HepG2 (cell line): ENCODE results near the gene WDR93. TPM values are rescaled to one million over a fixed set of nuclear protein-coding genes. Genes with fewer than 3 reads are reported as not detected.

ENCODE experiments used
- ATAC-seq: fragments of 200-7000 bp; cut with Tn5 transposase; 3 replicates; pipeline ENCODE4 v1.9.1; 2020; ENCODE audit warnings: mild to moderate bottlenecking, moderate library complexity
- BruUV-seq: library from RNA; stranded (reverse); fragments of 400-500 nt; replicated peaks from 2 replicates; lab custom pipeline; 2021; lab: Mats Ljungman, UMichigan
- CTCF ChIA-PET: fragments of 300-600 bp; formaldehyde crosslinking; extraction: SDS; loops from one replicate; lab custom pipeline; 2021; ENCODE audit warnings: low total read pairs, inconsistent platforms, low intra/inter-chr PET ratio; lab: Yijun Ruan, JAX
- POLR2A ChIA-PET: fragments of 350-600 bp; sonication (Branson Sonifier 250); formaldehyde crosslinking; loops from one replicate; lab custom pipeline; 2020; ENCODE audit warnings: antibody characterized with exemption, inconsistent platforms; lab: Yijun Ruan, JAX
- DNase-seq: peaks from one replicate; pipeline ENCODE4 v3.0.0-alpha.2; 2015; ENCODE audit warnings: low spot score
- FAIRE-seq: peaks from 3 replicates; lab custom pipeline; 2011; peaks lifted over from hg19 to GRCh38; lab: Jason Lieb, UNC
- H2AFZ ChIP-seq: one replicate; pipeline ENCODE4 v1.6.1; 2011; ENCODE audit warnings: low read length, inconsistent platforms
- H3K27ac ChIP-seq: fragments of 300-600 bp; 3 replicates; pipeline ENCODE4 v1.8.0; 2011; ENCODE audit warnings: mixed run types, mild to moderate bottlenecking, mixed read lengths, low read length, inconsistent platforms; ENCODE audit not compliant: insufficient read depth; ENCODE audit errors: extremely low read length
- H3K27me3 ChIP-seq, 2 experiments: fragments of 200-600 bp in 1 of 2; 2 replicates in 1 of 2; 3 replicates in 1 of 2; pipeline versions ENCODE4 v1.6.0 to v1.8.0; 2011; ENCODE audit warnings: low read length in 2 of 2, mild to moderate bottlenecking in 2 of 2, moderate library complexity in 2 of 2, inconsistent platforms in 1 of 2; ENCODE audit not compliant: insufficient read depth in 2 of 2, control insufficient read depth in 1 of 2
- H3K36me3 ChIP-seq, 2 experiments: fragments of 200-600 bp in 1 of 2; replicated peaks in 1 of 2; 2 replicates in 1 of 2; 3 replicates in 1 of 2; pipeline versions ENCODE4 v1.5.1 to v1.8.0; 2011; ENCODE audit warnings: low read length in 2 of 2, inconsistent platforms in 1 of 2; ENCODE audit not compliant: insufficient read depth in 2 of 2, control insufficient read depth in 1 of 2
- H3K4me1 ChIP-seq: 2 replicates; pipeline ENCODE4 v1.5.1; 2012; ENCODE audit warnings: low read length, inconsistent platforms; ENCODE audit not compliant: insufficient read depth
- H3K4me2 ChIP-seq: 2 replicates; pipeline ENCODE4 v1.6.0; 2011; ENCODE audit warnings: low read depth, low read length, inconsistent platforms
- H3K4me3 ChIP-seq, 3 experiments: fragments of 200-600 bp in 1 of 3; sonication (generic), shearing (Covaris generic) in 1 of 3; replicated peaks in 1 of 3; 2 replicates each; pipeline ENCODE4 v1.5.1; 2011 to 2016; ENCODE audit warnings: low read length in 3 of 3, inconsistent platforms in 2 of 3, low read depth in 2 of 3, mild to moderate bottlenecking in 2 of 3, control low read depth in 1 of 3, mixed read lengths in 1 of 3; ENCODE audit not compliant: insufficient read depth in 1 of 3
- H3K79me2 ChIP-seq: one replicate; pipeline ENCODE4 v1.6.1; 2011; ENCODE audit warnings: low read length, inconsistent platforms; ENCODE audit not compliant: insufficient read depth
- H3K9ac ChIP-seq: 2 replicates; pipeline ENCODE4 v1.6.0; 2011; ENCODE audit warnings: mild to moderate bottlenecking, low read depth, low read length, inconsistent platforms; ENCODE audit not compliant: insufficient read depth
- H3K9me3 ChIP-seq: 2 replicates; pipeline ENCODE4 v1.5.1; 2012; ENCODE audit warnings: mild to moderate bottlenecking, low read length
- H4K20me1 ChIP-seq: 2 replicates; pipeline ENCODE4 v1.6.0; 2011; ENCODE audit warnings: inconsistent platforms, mild to moderate bottlenecking, low read length, moderate library complexity; ENCODE audit not compliant: insufficient read depth
- CBX2 ChIP-seq, 2 experiments: fragments of 200-600 bp in 1 of 2; sonication (generic); formaldehyde crosslinking in 1 of 2; IDR thresholded peaks; 2 replicates each; pipeline versions ENCODE4 v1.7.0 to v1.8.1; 2018 to 2022; ENCODE audit warnings: low read depth in 2 of 2, low read length in 1 of 2, mild to moderate bottlenecking in 1 of 2, missing genetic modification reagents in 1 of 2
- GPN1 ChIP-seq: sonication (generic); formaldehyde crosslinking; IDR thresholded peaks from 2 replicates; pipeline ENCODE4 v1.5.1; 2020; ENCODE audit warnings: missing genetic modification reagents, borderline replicate concordance
- HOXA5 ChIP-seq: sonication (generic); formaldehyde crosslinking; IDR thresholded peaks from 2 replicates; pipeline ENCODE4 v1.4.0; 2020; ENCODE audit warnings: missing genetic modification reagents
- KLF12 ChIP-seq: sonication (generic); formaldehyde crosslinking; IDR thresholded peaks from 2 replicates; pipeline ENCODE4 v1.4.0; 2020; ENCODE audit warnings: missing genetic modification reagents, borderline replicate concordance
- KMT2A ChIP-seq: sonication (generic); formaldehyde crosslinking; IDR thresholded peaks from 2 replicates; pipeline ENCODE4 v1.4.0; 2020; ENCODE audit warnings: missing genetic modification reagents
- MTERF4 ChIP-seq: sonication (generic); formaldehyde crosslinking; IDR thresholded peaks from 2 replicates; pipeline ENCODE4 v1.8.0; 2023; ENCODE audit warnings: mild to moderate bottlenecking, missing genetic modification reagents
- NR2C2 ChIP-seq: sonication (generic); formaldehyde crosslinking; IDR thresholded peaks from 2 replicates; pipeline ENCODE4 v1.4.0; 2020; ENCODE audit warnings: missing genetic modification reagents, mild to moderate bottlenecking, moderate library complexity, borderline replicate concordance
- SALL1 ChIP-seq: sonication (generic); formaldehyde crosslinking; IDR thresholded peaks from 2 replicates; pipeline ENCODE4 v1.8.0; 2022; ENCODE audit warnings: mild to moderate bottlenecking, missing genetic modification reagents
- SCMH1 ChIP-seq: sonication (generic); formaldehyde crosslinking; IDR thresholded peaks from 2 replicates; pipeline ENCODE4 v1.9.0; 2021; ENCODE audit warnings: missing genetic modification reagents, mild to moderate bottlenecking, borderline replicate concordance
- SMAD1 ChIP-seq: sonication (generic); formaldehyde crosslinking; IDR thresholded peaks from 2 replicates; pipeline ENCODE4 v1.4.0; 2020; ENCODE audit warnings: missing genetic modification reagents, low read depth, mild to moderate bottlenecking, borderline replicate concordance
- SMC3 ChIP-seq: IDR thresholded peaks from 2 replicates; pipeline ENCODE4 v1.6.1; 2011; ENCODE audit warnings: low read length, improper control_type of control experiment
- TAF15 ChIP-seq: fragments of 200-400 bp; formaldehyde crosslinking; IDR thresholded peaks from one replicate; pipeline ENCODE4 v1.6.1; 2018; ENCODE audit warnings: mild to moderate bottlenecking, low read depth, low read length; ENCODE audit not compliant: poor library complexity, severe bottlenecking
- TEAD3 ChIP-seq: optimal IDR thresholded peaks from 2 replicates; pipeline ENCODE3; 2016; ENCODE audit warnings: borderline replicate concordance
- XRCC5 ChIP-seq: fragments of 200-400 bp; formaldehyde crosslinking; optimal IDR thresholded peaks from 2 replicates; pipeline ENCODE3; 2017; ENCODE audit warnings: mild to moderate bottlenecking, low read length
- ZFP82 ChIP-seq: sonication (generic); formaldehyde crosslinking; IDR thresholded peaks from 2 replicates; pipeline ENCODE4 v1.5.1; 2020; ENCODE audit warnings: mild to moderate bottlenecking, missing genetic modification reagents, borderline replicate concordance
- ZNF235 ChIP-seq: sonication (generic); formaldehyde crosslinking; IDR thresholded peaks from 2 replicates; pipeline ENCODE4 v1.8.1; 2023; ENCODE audit warnings: mild to moderate bottlenecking, missing genetic modification reagents, borderline replicate concordance
- ZNF660 ChIP-seq: sonication (generic); formaldehyde crosslinking; IDR thresholded peaks from 2 replicates; pipeline ENCODE4 v1.5.1; 2020; ENCODE audit warnings: mild to moderate bottlenecking, low read depth, missing genetic modification reagents, borderline replicate concordance
- ZNF790 ChIP-seq: sonication (generic); formaldehyde crosslinking; IDR thresholded peaks from 2 replicates; pipeline ENCODE4 v1.8.0; 2022; ENCODE audit warnings: missing genetic modification reagents, mild to moderate bottlenecking, borderline replicate concordance
- WGBS: methylation state at CpG from one replicate; pipeline ENCODE4 v1.1.6; 2017; ENCODE audit warnings: low lambda C conversion rate; 5-methylcytosine and 5-hydroxymethylcytosine counted together
- in situ Hi-C: cut with HindIII; loops from 2 replicates; pipeline ENCODE4 v1.10.0; 2017; ENCODE audit warnings: low pct_unique_long_range_greater_than_20kb; ENCODE audit not compliant: extremely low pct_ligation_motif_present
- intact Hi-C: fragments of 100-400 bp; cut with micrococcal nuclease; formaldehyde crosslinking; loops from one replicate; pipeline ENCODE4 v1.10.0; 2022; ENCODE audit not compliant: unreplicated experiment
- polyA plus RNA-seq, 8 experiments: library from polyadenylated mRNA; depleted of rRNA in 3 of 8; stranded (reverse) in 7 of 8; unstranded in 1 of 8; fragments of >200 nt; fragmentation: Illumina TruSeq in 4 of 8; extraction: Trizol in 4 of 8; gene quantifications; 2 replicates each; pipeline versions ENCODE4 v1.2.1 to v1.2.3, GENCODE V29; 2011 to 2016; ENCODE audit warnings: low read depth in 4 of 8, missing spikeins in 1 of 8, mixed read lengths in 1 of 8; ENCODE audit not compliant: insufficient read depth in 1 of 8
- total RNA-seq, 5 experiments: library from RNA; depleted of rRNA; stranded (reverse); fragments of >200 nt; fragmentation: Illumina TruSeq; extraction: Trizol; gene quantifications; 2 replicates each; pipeline ENCODE4 v1.2.3, GENCODE V29; 2016; ENCODE audit warnings: low read depth in 1 of 5
- TF ChIP-seq, protein P1 (sequence below): sonication (generic); formaldehyde crosslinking; IDR thresholded peaks from 2 replicates; pipeline ENCODE4 v1.4.0; 2020; ENCODE audit warnings: missing genetic modification reagents
- TF ChIP-seq, protein P2 (sequence below): IDR thresholded peaks from 2 replicates; pipeline ENCODE4 v1.6.1; 2018; ENCODE audit warnings: missing genetic modification reagents
- TF ChIP-seq, protein P3 (sequence below): IDR thresholded peaks from 2 replicates; pipeline ENCODE4 v1.6.1; 2016; ENCODE audit warnings: control low read depth

The WDR93 gene
- total and polyA plus RNA-seq, 2 of the 13 experiments (the other 11 are each of a cell fraction or from before 2014, with no cell fraction given) = 0.07 TPM; not detected in 1

- TF ChIP-seq ZNF660 (CRISPR knock-in tag) (no peak), XRCC5 (peak; percentile 38), KMT2A (no peak), TEAD3 (peak; percentile 72), ZNF790 (CRISPR knock-in tag) (no peak), SMC3 (peak; percentile 82), KLF12 (CRISPR knock-in tag) (no peak), CBX2 (IDR thresholded peaks at IDR 0.05; ENCODE audit: low read depth, low read length) (no peak), CBX2 (CRISPR knock-in tag; IDR thresholded peaks at IDR 0.05; ENCODE audit: low read depth) (no peak), ZFP82 (CRISPR knock-in tag) (no peak), SALL1 (CRISPR knock-in tag) (peak; percentile 12; the same call in 1 of the 2 replicates), SMAD1 (CRISPR knock-in tag) (no peak), ZNF235 (CRISPR knock-in tag) (no peak), TAF15 (no peak)
- TF ChIP-seq, protein P1, sequence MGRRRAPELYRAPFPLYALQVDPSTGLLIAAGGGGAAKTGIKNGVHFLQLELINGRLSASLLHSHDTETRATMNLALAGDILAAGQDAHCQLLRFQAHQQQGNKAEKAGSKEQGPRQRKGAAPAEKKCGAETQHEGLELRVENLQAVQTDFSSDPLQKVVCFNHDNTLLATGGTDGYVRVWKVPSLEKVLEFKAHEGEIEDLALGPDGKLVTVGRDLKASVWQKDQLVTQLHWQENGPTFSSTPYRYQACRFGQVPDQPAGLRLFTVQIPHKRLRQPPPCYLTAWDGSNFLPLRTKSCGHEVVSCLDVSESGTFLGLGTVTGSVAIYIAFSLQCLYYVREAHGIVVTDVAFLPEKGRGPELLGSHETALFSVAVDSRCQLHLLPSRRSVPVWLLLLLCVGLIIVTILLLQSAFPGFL (CRISPR knock-in tag) = no peak
These were observed 49.5 kb downstream of the WDR93 start (continued) for GRCh38 chr15:89740137-89740536.

- no peaks in the 10 kb centered on the region for H4K20me1 ChIP-seq
- POLR2A ChIA-PET = no interaction called here
- intact Hi-C loops (no loop called here), in situ Hi-C loops (loop anchor here (25.0 kb wide), 1 partner anchor 344 kb away; no protein-coding TSS in a partner anchor)
- 24% methylated on average over 5 of the region's 8 CpGs for WGBS
- H3K27me3 ChIP-seq = peaks cover 3 to 31% of the 10 kb centered on the region in 2 experiments; a peak in 4 of 5 replicates
- CTCF ChIA-PET = no interaction called here
- no peak overlapping the region for H2AFZ ChIP-seq
- no peak overlapping the region for H3K4me2 ChIP-seq
- H3K27ac ChIP-seq = no peak overlapping the region
- H3K36me3 ChIP-seq = no peaks in the 10 kb centered on the region
- ATAC-seq = no peak
- H3K9me3 ChIP-seq = no peaks in the 10 kb centered on the region
- H3K9ac ChIP-seq = no peak overlapping the region
- TF ChIP-seq, protein P2, sequence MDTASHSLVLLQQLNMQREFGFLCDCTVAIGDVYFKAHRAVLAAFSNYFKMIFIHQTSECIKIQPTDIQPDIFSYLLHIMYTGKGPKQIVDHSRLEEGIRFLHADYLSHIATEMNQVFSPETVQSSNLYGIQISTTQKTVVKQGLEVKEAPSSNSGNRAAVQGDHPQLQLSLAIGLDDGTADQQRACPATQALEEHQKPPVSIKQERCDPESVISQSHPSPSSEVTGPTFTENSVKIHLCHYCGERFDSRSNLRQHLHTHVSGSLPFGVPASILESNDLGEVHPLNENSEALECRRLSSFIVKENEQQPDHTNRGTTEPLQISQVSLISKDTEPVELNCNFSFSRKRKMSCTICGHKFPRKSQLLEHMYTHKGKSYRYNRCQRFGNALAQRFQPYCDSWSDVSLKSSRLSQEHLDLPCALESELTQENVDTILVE (CRISPR knock-in tag) = no peak
- TF ChIP-seq SCMH1 (no peak), NR2C2 (CRISPR knock-in tag) (no peak), MTERF4 (CRISPR knock-in tag) (no peak), HOXA5 (CRISPR knock-in tag) (no peak), GPN1 (CRISPR knock-in tag) (no peak)
- TF ChIP-seq, protein P3, sequence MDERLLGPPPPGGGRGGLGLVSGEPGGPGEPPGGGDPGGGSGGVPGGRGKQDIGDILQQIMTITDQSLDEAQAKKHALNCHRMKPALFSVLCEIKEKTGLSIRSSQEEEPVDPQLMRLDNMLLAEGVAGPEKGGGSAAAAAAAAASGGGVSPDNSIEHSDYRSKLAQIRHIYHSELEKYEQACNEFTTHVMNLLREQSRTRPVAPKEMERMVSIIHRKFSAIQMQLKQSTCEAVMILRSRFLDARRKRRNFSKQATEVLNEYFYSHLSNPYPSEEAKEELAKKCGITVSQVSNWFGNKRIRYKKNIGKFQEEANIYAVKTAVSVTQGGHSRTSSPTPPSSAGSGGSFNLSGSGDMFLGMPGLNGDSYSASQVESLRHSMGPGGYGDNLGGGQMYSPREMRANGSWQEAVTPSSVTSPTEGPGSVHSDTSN (CRISPR knock-in tag) = no peak
- DNase-seq = no peak
- BruUV-seq = no TSS peak
- FAIRE-seq = no peak
- H3K4me1 ChIP-seq = no peaks in the 10 kb centered on the region
- no peak overlapping the region for H3K4me3 ChIP-seq
- no peaks in the 10 kb centered on the region for H3K79me2 ChIP-seq
These were observed 52.4 kb downstream of the WDR93 start for GRCh38 chr15:89743011-89743410.
